GM19239 (cell line): ENCODE measurements around the gene ECHS1.
"Not testable (repeated sequence)": the region's sequence is repeated elsewhere in the genome, so short reads cannot be mapped to it uniquely, and the experiment has no call there.

Source experiments
- DNase-seq: peaks from one replicate; pipeline ENCODE4 v3.0.0; 2011; ENCODE audit warnings: low spot score; ENCODE audit not compliant: insufficient read length
- FAIRE-seq: peaks from 2 replicates; lab custom pipeline; 2011; peaks lifted over from hg19 to GRCh38; lab: Jason Lieb, UNC

The ECHS1 gene

DNA sequence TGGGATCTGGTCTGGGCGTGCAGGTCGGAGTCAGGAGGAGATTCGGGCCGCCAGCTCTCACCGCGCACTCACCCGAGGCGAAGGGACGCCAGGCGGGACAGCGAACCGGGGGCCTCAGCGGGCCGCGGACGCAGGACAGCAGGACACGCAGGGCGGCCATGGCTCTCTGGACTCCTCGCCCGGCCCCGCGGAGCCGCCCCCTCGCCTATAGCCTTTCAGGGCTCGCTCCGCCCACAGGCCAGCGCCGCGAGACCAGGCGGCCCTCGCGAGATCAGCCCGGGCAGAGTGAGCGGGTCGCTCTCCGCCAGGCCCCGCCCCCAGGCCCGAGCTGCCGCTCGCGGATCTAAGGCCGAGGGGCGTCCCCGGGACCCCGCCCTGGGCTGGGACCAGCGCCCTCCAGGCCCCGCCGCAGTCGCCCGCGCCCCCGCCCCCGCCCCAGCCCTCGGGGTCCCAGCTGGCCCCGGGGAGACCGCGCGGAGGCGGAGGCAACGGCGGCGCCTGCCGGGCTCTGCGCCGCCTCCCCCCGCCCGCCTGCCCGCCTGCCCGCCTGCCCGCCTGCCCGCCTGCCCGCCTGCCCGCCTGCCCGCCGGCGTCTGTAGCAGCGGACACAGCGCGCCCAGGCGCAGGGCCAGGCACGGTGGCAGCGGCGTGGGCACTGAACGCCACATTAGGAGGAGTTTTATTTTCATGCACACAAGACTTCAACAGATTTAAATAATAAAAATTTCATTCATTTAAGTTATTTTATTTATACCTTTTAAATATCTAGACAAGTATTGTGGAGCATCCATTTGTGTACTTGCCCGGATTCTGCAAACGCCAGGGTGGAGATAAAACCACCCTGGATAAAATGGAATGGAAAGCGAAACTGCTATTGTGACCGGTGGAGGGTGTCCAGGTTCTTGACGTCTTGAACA lies at the start of gene ECHS1:
ECHS1 (minus strand) TSS at position 181 of the 917 bp plus-strand sequence; CDS start at position 160, 21 bp downstream.
- FAIRE-seq (peak; percentile 95), DNase-seq (peak; percentile 100)

DNA sequence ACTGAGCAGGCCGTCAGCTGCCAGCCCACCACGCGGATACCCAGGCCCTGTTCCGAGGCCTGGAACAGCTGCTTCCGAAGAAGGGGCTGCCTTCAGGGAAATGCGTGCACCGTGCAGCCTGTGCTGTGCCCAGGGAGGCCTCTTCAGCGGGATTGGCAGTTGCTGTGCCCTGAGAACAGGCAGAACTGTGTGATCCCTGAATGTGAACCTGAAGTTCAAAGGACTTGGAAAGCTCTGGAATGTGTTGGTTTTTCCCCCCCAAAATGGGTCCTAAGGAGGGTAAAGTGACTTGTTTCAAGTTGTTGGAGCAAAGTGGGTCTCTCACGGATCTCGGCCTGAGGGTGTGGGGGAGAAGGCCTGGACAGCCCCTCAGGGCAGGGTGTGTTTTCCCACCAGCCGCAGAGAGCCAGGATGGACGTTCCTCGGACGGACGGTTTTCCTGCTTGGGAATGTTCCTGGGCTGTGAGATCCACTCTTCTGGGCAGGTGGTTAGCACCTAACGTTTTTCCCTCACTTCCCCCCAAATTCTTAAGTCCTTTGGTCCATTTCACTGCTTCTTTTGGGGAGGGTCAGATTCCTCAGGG lies 49.2 kb upstream of the ECHS1 start:
- FAIRE-seq: no peak
- peak; percentile 14 for DNase-seq

DNA sequence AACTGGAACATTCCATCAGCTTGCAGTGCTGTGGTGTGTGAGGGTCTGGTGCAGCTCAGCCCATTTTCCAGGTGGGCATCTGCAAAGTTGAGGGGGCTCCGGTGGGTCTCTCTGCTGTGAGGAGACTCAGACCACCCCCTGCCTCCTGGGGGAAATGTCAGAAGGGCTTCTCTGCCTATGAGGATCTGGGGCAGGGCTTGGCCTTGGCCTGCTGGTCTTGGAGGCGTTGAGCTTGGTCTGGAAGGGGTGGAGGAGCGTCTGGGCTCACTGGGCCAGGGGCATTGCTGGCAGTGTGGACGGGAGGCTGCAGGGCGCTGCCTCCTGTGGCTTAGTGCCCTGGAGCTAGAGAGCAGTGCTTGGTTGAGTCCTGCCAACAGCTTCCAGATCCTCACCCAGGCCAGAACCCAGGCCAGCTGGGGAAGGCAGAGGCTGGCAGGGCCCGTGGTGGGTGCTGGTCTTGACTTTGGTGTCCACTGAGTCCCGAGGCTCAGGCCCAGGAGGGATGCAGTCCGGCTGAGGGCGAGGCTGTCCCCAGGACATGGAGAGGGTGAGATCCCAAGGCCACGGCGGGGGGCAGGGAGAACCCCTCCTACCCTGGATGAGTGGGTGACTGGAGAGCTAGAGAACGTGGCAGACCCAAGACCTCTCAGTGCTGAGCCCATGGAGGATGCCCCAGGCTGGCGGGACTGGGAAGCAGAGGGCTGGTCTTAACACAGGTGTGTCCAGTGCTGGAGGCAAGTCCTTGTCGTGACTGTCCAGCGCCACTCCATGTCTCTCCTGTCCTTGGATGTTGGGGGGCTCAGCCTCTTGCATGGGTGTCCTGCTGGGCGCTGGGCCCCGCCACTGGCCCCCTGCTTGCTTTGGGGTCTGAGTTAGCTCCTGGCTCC lies 48.4 kb upstream of the ECHS1 start:
- FAIRE-seq: no peak
- peak; percentile 17 for DNase-seq

DNA sequence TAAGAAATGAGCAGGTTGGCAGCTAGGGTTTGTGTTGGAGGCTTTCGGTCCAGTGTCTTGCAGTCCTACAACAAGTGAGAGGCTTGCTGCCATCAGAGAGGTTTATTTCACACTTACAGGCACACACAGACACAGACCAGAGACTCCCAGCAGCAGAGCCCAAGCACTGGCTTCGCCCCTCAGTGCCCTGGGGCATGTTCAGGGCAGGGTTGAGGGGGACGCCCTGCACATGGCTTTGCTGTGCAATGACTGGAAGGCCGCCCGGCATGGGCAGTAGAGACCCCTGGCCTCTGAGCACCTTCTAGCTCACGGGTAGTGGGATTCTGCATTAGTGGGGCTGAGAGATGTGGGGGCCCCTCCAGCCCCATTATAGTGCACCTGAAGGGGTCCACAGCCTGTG lies 47.4 kb upstream of the ECHS1 start:
- FAIRE-seq: no peak

DNA sequence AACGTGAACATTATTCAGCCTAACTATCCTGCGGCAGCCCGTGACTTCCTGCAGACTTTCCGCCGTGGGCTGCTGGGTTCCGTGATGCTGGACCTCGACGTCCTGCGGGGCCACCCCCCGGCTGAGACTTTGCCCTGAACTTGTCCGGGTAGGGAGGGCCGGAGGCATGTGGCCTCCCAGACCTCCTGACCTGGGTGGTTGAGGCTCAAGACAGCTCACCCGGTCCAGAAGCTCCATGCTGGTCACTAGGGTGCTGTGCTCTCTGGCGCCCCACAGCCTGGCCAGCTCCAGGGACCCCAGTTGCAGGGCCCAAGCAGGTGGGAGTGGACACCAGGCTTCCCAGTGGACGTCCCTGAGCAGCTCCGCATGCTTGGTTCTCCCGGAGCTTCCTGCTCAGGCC lies 46.9 kb upstream of the ECHS1 start:
- FAIRE-seq (no peak), DNase-seq (no peak)

More for the DNA sequence above, 47.4 kb upstream of the ECHS1 start:
- no peak for DNase-seq

DNA sequence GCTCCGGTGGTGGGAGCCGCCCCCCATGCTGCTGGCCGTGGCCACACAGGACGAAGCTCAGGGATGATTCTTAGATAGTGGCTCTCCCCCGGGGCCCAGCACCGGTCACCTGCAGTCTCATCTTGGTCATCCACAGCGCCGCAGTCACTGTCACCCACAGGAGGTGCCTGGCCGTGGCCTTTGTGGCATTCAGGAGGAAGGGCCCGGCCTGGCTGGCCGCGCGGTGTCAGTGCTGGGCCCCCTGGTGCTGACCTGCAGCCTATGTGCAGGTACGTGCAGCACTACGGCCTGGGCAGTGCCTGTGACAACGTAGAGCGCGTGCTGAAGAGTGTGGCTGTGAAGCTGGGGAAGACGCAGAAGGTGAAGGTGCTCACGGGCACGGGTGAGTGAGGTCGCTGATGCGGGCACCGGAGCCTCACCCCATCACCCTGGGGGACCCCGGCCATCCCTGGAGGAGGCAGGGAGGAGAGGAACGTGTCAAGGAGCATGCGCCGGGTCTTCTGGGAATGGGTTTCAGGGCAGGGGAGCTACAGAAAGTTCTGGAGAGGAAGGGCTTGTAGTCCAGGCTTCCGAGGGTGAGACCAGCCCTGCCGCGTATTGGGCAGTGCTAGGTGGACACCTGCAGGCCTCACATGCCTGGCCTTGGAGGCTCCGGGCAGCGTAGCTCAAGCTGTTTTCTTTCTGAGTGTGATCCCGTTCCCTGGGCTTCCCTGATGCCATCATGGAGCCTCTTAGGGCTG lies 46.2 kb upstream of the ECHS1 start:
- DNase-seq: peak; percentile 9

DNA sequence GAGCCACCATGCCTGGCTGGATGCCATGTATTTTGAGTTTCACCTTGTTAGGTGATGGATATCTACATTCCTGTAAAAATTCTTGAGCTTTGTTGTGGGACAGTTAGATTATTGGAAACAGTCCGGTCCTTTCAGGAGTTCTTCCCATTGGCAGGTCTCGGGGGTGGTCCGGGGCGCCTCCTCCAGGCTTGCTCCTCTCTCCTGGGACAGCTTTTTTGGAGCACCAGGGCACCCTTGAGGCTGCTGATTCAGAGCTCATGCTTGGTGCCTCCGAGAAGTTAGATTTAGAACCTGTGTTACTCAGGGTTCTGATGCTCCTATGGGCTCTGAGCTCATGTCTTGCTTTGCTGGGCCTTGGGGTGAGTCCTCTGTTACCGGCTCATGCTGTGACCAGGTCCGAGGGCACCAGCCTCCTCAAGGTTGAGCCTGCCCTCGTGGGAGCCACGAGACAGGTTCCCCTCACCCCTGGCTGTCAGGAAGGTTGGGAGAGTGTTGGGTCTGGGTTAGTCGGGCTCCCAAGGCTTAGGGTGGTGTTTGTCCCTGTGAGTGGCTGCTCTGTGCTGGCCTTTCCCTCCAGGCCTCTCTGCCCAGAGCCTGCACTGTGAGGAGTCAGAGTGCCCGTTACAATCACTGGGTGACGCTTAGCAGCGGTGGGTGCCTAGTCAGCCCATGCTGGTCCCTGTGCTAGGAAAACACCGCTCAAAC lies 45.3 kb upstream of the ECHS1 start:
- DNase-seq: no peak
- no peak for FAIRE-seq

More for the DNA sequence above, 46.2 kb upstream of the ECHS1 start:
- FAIRE-seq: no peak

DNA sequence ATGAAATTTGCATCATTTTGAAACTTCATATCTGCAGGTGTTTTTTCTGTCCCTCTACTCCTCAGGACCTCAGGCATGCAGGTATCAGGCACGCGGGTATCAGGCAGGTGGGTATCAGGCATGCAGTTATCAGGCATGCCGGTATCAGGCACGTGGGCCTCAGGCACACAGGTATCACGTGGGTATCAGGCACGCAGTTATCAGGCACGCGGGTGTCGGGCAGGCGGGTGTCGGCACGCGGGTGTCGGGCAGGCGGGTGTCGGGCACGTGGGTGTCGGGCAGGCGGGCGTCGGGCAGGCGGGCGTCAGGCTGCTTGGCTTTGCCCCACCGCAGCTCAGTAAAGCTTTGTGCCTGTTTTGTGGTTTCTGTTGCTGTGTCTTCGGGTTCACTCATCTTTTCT lies 42.6 kb upstream of the ECHS1 start:
- FAIRE-seq: no peak
- DNase-seq: no peak

DNA sequence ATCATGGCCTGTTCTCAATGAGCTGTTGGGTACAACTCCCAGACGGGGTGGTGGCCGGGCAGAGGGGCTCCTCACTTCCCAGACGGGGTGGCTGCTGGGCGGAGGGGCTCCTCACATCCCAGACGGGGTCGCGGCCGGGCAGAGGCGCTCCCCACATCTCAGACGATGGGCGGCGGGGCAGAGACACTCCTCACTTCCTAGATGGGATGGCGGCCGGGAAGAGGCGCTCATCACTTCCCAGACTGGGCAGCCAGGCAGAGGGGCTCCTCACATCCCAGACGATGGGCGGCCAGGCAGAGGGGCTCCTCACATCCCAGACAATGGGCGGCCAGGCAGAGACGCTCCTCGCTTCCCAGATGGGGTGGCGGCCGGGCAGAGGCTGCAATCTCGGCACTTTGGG lies 41.2 kb upstream of the ECHS1 start:
- FAIRE-seq, DNase-seq: not testable (repeated sequence)

DNA sequence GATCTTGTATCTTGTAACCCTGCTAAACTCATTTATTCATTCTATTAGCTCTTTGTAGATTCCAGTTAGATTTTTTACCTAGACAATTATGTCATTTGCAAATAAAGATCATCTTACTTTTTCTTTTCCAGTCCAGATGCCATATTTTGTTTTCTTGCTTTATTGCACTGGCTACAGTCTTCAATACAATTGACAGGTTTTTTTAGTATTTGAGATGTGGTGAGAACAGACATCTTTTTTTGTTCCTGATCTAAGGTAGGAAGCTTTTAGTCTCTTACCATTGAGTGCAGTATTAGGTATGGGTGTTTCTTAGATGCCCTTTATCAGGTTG lies 39.2 kb upstream of the ECHS1 start:
- no peak for FAIRE-seq
- DNase-seq: no peak

DNA sequence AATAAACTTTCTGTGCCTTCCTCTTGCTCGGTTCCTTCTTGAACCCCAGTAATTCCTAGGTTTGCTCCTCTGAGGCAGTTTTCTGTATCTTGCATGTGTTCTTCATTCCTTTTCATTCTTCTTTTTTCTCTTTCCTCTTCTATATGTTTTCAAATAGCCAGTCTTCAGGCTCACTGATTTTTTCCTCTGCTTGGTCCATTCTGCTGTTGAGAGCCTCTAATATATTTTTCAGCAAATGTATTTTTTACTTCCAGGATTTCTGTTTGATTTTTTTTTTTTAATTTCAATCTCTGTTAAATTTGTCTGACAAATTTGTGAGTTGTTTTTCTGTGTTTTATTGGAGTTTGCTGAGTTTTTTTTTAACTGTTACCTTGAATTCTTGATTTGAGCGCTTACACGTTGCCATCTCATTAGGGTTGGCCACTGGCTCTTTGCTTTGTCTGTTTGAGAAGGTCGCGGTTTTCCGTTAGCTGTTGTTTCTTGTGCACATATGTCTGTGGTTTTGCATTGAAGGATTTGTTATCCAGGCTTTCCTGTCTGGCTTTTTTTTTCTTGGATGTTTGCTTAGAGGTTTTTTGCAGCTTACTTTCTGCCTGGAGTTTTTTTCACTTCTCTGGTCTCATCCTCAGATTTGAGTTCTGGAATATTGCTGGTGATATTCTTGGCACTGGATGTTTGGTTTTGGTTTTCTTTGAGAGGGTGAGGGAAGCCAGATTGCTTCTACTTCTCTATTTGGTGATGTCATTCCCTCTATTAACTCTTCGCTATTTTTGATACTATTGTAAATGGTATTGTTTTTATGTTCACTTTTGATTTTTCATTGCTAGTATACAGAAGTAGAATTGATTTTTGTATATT lies 38.6 kb upstream of the ECHS1 start:
- FAIRE-seq: no peak
- DNase-seq: no peak

DNA sequence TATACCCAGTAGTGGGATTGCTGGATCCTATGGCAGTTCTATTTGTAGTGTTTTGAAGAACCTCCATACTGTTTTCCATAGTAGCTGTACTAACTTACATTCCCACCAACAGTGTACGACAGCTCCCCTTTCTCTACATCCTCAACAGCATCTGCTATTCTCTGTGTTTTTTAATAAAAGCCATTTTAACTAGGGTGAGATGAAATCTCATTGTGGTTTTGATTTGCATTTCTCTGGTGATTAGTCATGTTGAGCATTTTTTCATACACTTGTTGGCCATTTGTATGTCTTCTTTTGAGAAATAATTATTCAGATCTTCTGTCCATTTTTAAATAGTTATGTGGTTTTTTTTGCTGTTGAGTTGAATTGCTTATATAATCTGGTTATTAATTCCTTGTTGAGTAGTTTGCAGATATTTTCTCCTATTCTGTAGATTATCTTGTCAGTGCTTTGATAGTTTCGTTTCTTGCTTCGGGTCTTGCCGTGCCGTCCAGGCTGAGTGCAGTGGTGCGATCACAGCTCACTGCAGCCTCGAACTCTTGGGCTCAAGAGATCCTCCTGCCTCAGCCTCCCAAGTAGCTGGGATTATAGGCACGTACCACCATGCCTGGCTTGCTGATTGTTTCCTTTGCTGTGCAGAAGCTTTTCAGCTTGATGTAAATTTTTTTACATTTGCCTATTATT lies 32.8 kb upstream of the ECHS1 start:
- FAIRE-seq (peak; percentile 54), DNase-seq (no peak)

DNA sequence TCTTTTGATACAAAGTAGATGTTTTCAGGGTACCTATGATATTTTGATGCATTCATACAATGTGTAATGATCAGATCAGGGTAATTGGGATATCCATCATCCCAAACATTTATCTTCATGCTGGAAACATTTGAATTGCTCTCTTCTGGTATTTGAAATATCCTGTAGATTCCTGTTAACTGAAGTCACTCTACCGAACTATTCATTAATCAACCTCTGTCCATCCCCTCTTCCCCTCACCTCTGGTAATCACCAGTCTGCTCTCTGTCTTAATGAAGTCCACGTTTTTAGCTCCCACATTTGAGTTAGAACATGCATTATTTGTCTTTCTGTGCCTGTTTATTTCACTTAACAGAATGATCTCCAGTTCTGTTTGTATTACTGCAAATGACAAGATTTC lies 32.1 kb upstream of the ECHS1 start:
- DNase-seq (no peak), FAIRE-seq (peak; percentile 68)

DNA sequence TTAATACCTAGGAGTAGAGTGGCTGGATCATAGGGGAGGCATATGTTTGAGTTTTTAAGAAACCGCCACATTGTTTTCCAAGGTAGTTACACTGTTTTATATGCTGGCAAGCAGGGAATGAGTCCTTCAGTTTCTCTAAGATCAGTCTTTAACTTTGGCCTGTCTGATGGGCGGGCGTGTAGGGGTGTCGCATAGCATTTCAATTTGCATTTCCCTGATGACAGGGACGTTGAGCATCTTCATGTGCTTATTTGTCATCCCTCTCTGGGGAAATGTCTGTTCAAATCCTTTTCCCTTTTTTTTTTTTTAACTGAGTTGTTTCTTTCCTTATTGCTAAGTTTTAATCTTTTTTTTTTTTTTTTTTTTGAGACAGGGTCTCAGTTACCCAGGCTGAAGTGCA lies 30.6 kb upstream of the ECHS1 start:
- DNase-seq: no peak
- no peak for FAIRE-seq

DNA sequence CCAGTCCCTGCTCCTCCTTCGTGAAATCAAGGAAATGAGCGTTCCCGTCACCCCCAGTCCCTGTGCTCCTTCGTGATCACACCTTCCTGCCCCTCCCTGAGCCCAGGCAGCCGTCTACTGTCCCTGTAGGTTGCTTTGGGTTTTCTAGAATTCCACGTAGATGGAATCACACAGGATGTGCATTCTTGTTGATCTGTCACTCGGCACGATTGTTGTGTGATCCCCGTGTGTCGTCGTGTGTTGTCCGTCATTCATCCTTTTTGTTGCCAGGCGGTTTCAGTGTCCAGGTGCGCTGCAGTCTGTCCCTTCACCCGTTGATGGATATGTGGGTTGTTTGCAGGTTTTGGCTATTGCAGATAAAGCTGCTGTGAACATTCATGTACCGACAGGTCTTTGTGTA lies 30.2 kb upstream of the ECHS1 start:
- DNase-seq (no peak), FAIRE-seq (no peak)

DNA sequence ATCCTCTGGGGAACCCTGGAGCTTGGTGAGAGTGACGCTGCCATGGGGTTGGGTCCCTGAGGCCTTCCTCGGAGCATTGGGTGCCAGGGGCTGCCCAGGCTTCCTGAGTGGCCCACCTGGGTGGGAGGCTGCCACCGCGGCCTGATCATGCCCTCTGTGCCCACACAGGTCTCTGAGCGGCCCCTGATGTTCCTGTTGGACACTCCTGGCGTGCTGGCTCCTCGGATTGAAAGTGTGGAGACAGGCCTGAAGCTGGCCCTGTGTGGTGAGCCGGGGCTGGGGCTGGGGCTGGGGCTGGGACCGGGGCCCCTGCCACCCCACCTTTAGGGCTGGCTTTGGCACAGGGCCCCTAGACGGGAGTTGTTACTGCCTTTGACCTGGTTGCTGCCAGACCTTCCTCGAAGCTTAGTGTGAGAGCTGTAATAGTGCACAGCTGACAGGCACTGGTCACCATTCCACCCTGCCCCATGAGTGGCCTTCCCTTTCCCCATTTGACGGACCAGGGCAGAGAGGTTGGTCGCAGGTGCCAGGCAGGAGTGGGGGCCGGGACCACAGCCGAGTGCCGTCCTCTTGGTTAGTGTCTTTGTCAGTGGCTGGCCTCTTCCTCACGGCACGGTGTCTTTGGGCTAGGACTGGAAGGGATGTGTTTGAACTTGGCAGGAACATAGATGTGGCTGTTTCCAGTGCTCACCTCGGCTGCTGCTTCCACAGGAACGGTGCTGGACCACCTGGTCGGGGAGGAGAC lies 29.0 kb upstream of the ECHS1 start:
- no peak for FAIRE-seq
- no peak for DNase-seq

DNA sequence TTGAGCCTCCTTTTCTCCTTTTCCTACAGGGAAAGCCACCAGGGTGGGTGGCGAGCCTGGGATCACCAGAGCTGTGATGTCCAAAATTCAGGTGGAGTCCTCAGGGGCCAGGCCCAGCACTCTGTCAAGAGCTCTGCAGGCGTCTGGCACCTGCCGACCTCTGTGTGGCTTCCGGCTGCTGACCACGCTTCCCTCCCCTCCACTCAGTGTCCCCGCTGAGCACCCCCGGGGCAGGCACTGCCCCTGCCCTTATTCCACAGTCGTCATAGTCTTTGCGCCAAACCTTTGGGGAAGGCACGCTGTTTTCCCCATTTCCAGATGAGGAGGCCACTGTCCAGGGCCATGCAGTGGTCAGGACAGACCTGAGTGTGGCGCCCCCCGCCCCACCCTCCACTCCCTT lies 28.3 kb upstream of the ECHS1 start:
- no peak for FAIRE-seq

More for the DNA sequence above, 28.3 kb upstream of the ECHS1 start:
- no peak for DNase-seq
